GM10266 (cell line): ENCODE measurements around the gene MYRF.

Experiments
- DNase-seq: peaks from one replicate; pipeline ENCODE4 v3.0.0; 2012; ENCODE audit errors: extremely low spot score
- TF ChIP-seq, protein P1 (sequence below): IDR thresholded peaks from 2 replicates; pipeline ENCODE4 v1.5.1; 2012; ENCODE audit warnings: mild to moderate bottlenecking, low read depth; ENCODE audit not compliant: control insufficient read depth, insufficient read depth; ENCODE audit errors: missing control alignments

Gene MYRF

DNA sequence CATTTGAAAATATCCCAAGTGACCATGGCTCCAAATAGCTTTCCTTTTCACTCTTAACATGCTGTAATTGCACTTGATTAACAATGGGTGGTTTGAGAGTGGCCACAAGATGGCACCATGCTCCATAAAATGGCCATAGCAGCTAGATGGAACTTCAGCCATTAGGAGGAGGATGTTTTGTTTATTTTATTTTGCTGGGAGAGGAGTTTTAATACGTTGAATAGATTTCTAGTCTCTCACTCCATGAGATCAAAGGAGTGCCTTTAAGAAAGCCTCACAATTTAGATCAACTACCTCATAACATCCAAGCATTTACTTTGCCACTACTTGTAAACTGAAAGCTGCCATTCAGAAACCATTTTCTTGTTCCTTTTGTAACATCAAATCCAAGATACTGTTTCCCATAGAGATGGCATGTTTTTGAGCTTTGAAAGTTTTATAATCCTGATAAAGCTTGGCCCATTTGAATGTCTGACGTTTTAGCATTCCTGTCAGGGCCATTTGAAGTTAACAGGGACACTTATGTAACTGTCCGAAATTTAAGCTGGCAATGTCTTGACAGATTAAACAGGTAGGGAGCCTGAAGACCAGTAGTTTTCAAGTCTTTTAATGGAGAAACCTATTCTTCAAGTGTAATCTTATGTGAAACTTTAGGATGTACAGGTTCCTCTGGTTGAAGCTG lies 45.0 kb downstream of the MYRF start:
- TF ChIP-seq, protein P1, sequence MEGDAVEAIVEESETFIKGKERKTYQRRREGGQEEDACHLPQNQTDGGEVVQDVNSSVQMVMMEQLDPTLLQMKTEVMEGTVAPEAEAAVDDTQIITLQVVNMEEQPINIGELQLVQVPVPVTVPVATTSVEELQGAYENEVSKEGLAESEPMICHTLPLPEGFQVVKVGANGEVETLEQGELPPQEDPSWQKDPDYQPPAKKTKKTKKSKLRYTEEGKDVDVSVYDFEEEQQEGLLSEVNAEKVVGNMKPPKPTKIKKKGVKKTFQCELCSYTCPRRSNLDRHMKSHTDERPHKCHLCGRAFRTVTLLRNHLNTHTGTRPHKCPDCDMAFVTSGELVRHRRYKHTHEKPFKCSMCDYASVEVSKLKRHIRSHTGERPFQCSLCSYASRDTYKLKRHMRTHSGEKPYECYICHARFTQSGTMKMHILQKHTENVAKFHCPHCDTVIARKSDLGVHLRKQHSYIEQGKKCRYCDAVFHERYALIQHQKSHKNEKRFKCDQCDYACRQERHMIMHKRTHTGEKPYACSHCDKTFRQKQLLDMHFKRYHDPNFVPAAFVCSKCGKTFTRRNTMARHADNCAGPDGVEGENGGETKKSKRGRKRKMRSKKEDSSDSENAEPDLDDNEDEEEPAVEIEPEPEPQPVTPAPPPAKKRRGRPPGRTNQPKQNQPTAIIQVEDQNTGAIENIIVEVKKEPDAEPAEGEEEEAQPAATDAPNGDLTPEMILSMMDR, result peak; percentile 83
- peak; percentile 71 for DNase-seq

DNA sequence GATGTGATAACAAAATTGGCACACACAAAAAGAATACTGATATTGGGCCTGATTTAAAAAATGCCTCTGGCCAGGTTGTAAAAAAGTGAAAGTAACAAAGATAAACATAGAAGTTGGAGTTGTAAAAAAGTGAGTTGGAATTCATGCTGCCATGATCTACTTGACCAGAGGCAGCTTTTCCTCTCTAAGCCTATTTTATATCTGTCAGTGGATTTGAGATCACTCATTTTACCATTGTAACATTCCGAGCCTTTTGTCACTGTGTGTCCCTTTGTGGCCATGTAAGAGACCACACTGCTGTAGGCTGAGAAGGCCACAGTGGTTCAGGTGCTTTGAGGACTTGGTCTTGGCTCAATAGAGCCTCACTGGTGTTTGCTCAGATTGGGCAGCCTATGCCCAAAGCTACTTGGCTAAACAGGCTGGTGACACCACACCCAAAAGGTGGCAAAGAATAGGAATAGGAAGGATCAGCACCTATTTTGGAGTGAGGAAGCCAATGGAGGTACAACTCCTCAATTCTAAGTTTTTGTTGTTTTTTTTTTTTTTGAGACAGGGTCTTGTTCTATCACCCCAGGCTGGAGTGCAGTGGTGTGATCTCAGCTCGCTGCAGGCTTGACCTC lies 47.3 kb downstream of the MYRF start:
- TF ChIP-seq, protein P1, result no peak
- no peak for DNase-seq

DNA sequence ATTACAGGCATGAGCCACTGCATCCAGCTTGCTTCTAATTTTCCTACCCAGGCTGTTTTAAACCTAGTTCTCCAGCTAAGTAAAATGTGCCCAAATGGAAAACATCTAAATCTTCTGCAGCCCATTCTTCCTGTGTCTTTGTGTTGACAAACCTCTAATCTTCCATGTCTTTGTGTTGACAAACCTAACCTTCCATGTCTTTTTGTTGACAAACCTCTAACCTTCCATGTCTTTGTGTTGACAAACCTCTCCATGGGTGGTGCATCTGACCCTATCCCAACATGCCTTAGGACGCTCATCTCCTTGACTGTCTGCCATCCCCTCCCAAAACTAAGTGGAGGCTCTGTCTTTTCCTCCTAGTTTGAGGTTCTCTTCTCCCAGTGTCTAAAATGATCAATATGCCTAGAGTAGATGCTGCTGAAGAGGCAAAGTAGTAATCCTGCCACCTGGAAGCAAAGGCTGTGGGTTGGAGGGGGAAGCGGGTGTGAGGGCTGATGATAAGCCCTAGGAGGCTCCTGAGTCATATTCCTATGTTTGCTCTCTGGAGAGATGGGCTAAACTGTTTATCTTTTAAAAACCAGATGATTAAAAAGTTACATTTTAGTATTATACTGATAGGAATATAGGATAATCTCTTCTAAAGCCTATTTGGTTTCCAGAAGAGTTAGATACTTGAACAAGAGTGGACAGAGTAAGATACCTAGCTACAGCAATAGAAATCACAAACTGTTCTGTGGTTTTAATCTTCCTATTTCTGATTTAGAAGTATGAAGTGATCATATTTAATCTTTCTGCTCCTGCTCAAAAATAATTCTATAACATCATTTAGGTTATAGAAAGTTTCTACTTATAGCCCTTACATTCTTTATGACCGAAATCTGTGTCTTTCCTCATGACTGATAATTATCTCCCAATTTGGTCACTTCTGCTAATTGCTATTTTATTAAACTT lies 48.2 kb downstream of the MYRF start:
- TF ChIP-seq, protein P1, result no peak
- DNase-seq, result no peak

DNA sequence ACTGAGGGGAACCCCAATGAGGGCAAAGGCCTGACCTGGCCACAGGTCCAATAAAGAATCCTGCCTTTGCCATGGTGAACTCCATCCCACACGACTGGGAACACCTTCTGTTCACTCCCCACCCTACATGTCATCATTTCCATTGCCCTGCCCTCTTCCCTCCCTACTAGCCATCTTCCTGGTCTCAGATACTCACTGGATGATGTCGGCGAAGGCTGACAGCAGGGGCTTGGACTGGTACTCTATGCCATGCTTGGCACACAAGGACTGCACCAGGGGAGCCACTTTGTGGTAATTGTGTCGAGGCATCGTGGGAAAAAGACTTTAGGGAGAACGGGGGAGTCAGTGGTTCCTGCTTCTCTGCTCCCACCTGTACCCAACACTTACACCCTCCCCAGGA lies 50.2 kb downstream of the MYRF start:
- no peak for DNase-seq

DNA sequence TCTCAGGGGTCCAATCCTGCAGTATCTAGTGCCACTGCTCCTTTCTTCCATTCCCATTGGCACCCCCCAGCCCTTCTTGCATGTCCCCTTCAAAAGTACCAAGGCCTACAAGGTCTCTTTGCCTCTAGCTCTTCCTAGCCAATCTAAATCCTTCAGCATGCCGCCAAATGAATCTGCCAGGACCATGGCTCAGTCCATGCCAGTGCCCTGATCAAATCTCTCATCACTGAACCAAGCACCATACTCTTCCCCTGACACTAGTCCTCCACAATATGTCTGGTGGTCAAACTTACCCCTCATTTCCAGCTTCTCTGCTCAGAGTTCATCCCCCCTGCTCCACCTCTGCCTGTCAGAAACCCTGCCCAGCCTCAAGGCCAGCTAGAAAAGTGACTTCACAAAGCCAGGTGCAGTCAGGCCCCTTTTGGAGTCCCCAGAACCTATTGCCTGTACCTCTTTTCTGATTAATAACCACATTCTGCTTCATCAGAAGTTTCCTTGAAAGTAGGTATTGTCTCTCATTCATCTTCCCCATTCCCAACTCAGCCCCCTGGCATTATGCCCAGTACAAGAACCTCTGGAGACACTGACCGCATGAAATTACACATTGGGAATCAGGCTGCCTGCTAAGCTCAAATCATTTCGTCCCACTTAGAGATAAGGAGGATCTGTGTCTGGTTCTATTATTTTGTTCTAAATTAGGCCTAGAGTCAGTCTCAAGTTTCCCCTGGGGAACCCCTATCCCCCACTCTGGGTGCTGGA lies 51.6 kb downstream of the MYRF start:
- DNase-seq, result no peak
- TF ChIP-seq, protein P1, result no peak

More for the DNA sequence above, 50.2 kb downstream of the MYRF start:
- TF ChIP-seq, protein P1, result no peak

DNA sequence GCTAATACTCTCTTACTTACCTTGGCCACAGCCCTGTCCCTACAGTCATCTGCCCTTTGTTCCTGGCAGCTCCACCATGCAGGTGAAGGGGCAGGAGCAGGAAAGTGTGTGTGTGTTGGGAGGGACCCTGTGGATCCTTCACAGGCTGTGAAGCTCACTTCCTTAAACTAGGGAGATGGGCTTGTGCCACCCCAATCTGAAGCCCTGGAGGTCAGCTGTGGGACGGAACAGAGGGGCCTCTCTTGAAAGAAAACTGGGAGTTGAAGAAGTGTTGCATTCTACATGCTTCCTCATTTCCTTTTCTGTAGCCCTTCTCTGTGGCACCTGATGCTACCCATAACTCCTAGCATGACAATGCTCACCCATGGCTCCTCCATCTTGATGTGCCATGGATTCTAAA lies 52.7 kb downstream of the MYRF start:
- no peak for DNase-seq
- TF ChIP-seq, protein P1, result no peak
